Activated CD4-positive, CD25-positive, alpha-beta regulatory T cell treated with anti-CD3 and anti-CD28 coated beads, Interleukin-2, amount 50 U/mL, for 24 hours (primary cell): ENCODE data around the gene PEX14.

ENCODE experiments used
- ATAC-seq, 2 donors: fragments of 150-1000 bp; cut with Tn5 transposase; one replicate each; pipeline ENCODE4 v1.10.0; 2021; ENCODE audit warnings: mild to moderate bottlenecking in 1 of 2, moderate library complexity in 1 of 2

The PEX14 gene

DNA sequence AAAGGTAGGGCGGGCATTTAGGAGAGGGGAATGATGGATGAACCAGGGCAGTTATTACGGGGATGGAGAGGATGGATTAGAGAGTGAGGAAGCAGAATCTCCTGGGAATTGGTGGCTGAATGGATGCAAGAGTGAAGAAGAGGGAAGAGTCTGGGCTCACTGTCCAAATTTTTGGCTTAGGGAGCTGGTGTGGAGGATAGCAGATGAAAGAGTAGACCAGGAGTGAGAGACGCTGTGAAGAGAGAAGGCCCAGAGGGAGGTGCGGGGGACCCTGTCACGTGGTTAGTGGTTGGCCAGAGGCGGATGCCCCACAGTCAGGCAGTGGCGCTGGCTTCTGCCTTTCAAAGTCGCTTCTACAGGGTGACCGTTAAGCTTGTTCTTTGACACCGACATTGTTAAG lies 78.4 kb downstream of the PEX14 start:
- ATAC-seq, result no peak

GRCh38 chr1:10555635-10556429 lies 81.1 kb downstream of the PEX14 start:
- ATAC-seq, result no peak

GRCh38 chr1:10556430-10557005 lies 81.8 kb downstream of the PEX14 start:
- ATAC-seq, result no peak

DNA sequence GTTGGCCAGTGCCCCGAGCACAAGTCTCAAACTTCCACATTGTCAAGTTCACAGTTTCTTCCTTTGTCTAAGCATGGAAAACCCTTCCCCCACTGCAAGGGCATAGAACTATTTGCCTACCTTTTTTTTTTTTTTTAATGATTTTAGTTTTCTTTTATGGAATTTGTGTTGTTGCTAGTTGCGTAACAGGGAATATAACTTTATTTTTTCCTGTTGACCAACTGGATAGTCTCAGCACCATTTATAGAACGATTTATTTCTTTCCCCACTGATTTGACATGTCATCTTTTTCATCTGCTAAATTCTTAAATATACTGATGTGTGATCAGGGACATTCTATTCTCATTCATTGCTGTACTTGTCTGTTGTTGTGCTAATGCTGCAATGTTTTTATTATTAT lies 83.0 kb downstream of the PEX14 start:
- ATAC-seq, result no peak

DNA sequence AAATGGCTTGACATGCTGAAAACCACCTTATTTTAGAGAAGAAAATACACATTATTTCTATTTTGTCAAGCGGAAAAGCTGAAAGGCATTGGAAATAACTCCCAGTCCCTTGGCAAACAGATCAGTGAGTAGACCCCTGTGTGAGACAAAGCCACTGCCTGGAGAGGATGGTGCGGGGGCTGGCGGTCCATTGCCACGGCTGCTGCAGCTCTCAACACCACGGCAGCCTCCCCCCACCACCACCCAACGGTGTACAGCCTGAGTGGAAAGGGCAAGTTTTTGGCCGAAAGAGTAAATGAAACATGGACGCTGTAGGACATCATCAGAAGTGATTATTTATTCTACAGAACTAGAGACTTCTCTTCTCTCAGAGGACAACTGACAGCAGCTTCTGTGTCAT lies 84.6 kb downstream of the PEX14 start:
- ATAC-seq, result no peak

- ATAC-seq, result peak in 1 of 2 donors; percentile 10
Measured at GRCh38 chr1:10561497-10561896, 86.7 kb downstream of the PEX14 start.

GRCh38 chr1:10561955-10562354 lies 87.2 kb downstream of the PEX14 start:
- ATAC-seq, result peak in 1 of 2 donors; percentile 17

GRCh38 chr1:10564063-10564462 lies 89.3 kb downstream of the PEX14 start:
- no peak for ATAC-seq

GRCh38 chr1:10569531-10569930 lies 94.8 kb downstream of the PEX14 start:
- no peak for ATAC-seq

- no peak for ATAC-seq
Measured at GRCh38 chr1:10575616-10576015, 100.9 kb downstream of the PEX14 start.

DNA sequence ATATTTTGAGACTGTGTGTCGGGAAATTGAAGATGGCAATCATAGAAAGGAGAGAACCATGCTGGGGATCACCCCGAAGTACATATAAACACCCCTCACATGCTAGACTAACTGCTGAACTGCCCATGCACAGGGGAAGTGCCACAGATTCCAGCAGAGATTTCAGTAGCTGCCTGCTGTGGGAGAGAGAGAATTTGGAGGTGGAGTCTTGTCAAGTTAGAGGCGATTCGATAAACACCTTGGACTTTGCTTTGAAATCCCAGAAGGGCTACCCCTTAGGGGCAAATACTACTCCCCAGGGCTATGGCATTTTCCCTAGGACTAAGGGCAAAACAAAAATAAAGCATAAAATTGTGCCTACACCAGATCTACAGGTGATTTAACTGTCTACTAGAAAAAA lies 103.3 kb downstream of the PEX14 start:
- ATAC-seq, result no peak

- no peak for ATAC-seq
Measured at GRCh38 chr1:10583641-10584040, 108.9 kb downstream of the PEX14 start.

DNA sequence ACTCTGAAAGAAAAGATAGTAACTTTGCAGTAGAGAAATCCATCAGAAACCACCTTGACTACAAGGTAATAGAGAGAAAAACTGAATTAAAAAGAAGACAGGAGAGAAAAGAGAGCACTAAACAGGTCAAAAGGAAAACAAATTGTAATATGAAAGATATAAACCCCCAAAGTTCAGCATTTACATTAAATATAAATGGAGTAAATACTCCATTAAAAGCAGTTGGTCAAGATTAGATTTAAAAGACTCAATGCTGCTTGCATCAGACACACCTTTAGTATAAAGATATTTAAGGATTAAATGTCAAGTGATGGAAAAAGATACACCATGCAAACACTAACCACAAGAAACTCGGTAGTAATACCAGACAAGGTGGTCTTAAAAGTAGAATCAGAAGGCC lies 110.5 kb downstream of the PEX14 start:
- no peak for ATAC-seq

DNA sequence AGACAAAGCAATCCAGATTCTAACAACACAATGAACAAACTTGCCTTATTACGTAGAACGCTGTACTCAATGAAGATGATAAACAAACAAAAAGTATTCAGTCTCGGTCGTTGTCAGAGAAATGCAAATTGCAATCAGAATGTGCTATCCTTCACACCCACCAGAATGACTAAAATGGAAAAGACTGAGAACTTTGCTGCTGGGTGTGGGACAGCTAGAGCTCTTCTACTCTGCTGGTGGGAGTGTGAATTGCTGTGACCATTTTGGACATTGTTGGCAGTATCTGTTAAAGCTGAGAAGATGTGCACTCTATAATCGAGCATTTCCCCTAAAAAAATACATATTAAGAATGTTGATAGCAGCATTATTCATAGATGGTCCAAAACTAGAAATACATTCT lies 111.4 kb downstream of the PEX14 start:
- ATAC-seq, result no peak

DNA sequence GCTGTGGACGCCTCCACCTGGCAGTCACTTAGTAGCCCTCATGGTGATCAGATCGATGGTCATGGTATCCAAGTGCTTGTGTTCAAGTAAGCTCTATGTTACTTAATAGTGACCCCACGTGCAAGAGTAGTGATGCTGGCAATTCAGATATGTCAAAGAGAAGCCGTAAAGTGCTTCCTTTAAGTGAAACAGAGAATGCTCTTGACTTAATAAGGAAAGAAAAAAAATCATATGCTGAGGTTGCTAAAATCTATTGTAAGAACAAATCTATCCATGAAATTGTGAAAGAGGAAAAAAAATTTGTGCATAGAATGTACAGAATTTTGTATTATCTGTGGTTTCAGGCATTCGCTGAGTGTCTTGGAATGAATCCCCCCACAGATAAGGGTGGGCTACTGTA lies 113.9 kb downstream of the PEX14 start:
- no peak for ATAC-seq

GRCh38 chr1:10589074-10589473 lies 114.3 kb downstream of the PEX14 start:
- no peak for ATAC-seq

GRCh38 chr1:10591010-10591409 lies 116.3 kb downstream of the PEX14 start:
- no peak for ATAC-seq

- no peak for ATAC-seq
Measured at GRCh38 chr1:10592373-10592772, 117.6 kb downstream of the PEX14 start.

DNA sequence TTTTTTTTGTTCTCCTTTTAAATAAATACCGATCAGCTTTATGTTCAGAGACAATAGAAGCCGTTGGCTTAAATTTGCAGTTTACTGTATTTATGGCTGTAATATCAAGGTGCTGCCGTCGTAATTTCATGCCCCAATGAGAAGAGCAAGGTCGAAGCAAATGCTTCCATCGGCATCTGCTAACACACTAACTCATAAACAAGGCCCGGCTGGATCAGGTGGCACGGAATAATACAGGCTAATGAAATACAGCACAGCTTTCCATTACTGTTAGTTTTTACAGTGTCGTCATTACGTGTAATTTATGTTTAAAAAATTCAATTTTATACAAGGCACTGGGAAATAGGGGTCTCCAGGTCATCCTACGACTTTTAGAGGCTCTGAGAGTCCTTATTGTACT lies 119.0 kb downstream of the PEX14 start:
- no peak for ATAC-seq

DNA sequence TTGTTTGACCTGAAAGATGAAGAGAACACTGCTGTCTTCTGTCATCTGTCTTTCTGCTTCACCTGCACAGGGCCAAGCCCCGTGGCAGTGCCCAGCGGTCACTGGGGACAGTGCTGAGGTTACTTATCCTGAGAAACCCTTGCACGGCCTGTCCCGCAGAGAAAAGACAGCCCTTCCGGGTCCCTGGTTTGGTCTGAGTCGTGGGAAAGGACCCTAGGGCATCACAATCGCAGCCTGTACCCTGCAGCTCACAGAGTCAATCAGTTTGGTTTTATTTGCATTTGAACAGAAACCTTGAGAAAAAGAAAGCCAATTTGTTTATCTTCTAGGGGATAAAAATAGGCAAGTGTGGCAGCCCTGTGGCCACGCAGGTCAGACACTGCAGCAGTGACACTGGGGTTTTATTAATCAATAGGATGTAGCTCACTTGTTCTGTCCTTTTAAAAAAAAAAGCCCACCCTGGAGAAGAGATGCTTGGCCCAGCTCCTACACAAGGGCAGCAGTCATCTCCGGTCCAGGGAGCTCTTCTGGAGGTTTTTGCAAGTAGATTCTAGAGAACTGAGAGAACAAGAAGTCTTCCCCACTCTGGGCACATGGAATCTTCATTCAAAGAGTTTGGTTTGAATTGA lies 120.0 kb downstream of the PEX14 start:
- ATAC-seq, result no peak

DNA sequence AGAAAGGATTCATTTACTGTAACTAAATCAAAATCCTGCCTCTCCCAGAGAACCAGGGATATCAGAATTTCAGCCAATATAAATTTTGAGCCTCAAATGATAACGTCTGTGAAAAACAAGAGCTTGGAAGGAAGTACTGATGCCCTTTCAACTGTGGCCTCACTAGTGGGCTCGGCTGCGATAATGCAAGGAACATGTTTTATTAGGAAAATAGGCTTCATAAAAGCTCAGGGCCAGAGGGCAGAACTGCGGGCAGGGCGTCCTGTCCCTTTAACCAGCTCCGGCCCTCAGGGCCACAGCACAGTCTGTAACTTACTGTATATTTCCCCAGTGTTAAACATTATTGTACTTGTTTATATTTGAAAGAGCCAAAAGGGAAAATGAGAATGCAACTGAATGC lies 122.0 kb downstream of the PEX14 start:
- no peak for ATAC-seq

DNA sequence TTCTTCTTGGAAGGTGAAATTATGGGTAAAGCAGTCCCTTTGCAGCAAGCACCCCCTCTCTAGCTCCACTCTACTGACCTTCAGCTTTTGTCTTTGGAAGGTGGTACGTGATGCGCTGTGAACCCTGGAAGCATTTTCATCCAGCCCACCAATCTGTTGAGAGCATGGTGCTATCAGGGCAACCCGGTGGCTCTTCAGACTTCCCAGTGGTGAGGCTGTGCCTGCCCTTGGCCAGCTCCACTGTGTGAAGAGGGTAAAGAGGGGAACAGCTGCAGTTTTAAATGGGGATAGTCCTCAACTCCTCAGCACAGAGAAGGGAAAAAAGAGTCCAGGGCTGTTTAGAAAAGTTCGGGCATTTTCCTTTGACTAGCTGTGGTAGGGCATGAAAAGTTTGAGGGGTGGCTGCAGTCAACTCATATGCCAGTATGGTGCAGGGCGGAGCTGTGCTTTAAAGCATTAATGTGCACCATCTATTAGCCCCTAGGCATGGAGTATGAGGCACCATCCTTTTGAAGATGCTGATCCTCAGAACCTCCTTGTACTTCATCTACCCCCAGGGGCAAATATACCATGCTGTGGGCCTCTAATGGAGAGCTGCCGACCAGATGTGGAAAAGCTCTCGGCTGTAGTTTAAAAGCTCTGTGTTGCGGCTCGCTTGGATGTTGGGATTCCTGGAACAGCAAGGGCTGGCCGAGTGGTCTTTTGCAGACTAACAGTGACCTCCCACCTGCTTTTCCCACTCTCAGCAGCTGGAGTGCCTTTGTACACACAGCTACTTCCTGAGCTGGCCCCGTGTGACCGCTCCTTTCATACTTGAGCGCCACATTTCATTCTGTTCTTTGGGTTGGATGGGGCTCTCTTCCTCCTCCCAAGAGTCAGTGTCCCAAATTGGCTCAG lies 123.0 kb downstream of the PEX14 start:
- no peak for ATAC-seq

- ATAC-seq, result no peak
Measured at GRCh38 chr1:10598389-10598702, 123.6 kb downstream of the PEX14 start.
